Measurements from ENCODE around the gene POLR3K. TPM values are rescaled to one million over a fixed set of nuclear protein-coding genes. Genes with fewer than 3 reads are reported as not detected.

Gene POLR3K
- total RNA-seq, 1 experiment from 2014 or later = 22.7 TPM

DNA sequence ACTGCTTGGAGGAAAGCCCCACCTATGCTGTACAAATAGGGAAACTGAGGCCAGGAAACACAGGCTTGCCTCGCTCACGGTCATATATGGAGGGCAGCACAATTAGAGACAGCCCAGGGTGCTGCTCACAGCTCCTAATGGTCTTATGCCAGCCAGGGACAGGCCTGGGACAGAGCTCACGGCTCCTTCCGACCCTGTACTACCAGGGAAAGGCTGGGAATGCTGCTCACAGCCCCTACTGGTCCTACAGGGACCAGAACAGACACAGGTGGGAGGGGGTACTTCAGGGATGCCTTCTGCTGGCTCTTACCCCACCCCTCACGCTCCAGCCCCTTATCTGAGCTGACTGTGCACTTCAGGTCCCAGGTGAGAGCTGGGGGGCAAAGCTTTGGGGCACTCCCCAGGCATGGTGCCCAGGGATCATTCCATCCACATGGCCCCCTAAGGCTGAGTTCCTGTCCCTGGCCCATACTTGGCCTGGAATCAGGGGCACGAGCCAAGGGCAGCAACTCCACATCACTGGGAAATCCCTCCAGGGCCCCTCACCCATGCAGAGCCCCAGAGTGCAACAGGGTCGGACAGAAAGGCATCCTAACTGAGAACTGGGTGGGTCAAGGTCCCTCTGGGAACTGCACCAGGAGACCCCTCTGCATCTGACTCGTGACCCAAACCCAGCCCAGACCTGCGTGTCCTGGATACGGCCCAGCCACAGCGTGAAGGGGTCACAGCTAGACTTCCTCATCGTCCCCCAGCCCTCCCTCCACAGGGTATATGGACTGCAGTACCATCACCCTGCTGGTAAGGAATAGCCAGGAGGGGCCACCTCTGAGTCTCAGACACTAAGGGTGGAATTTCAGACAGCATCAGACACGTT, 13.1 kb upstream of the POLR3K start:
- Histone ChIP-seq H3K27ac (ENCODE audit: low read depth, low read length) (no peak overlapping the region), H2AFZ (ENCODE audit: low read depth, low read length, poor library complexity, severe bottlenecking) (no peak overlapping the region), H4K20me1 (ENCODE audit: insufficient read depth) (no peaks in the 10 kb centered on the region), H3K9me3 (ENCODE audit: control insufficient read depth in 1 of 2, insufficient read depth in 1 of 2, low read depth in 1 of 2, low read length in 2 of 2) (no peaks in the 10 kb centered on the region), H3K9me2 (ENCODE audit: insufficient read depth) (no peaks in the 10 kb centered on the region), H3K4me3 (replicated peaks in 1 of 2; ENCODE audit: low read depth in 1 of 2, low read length in 2 of 2) (no peak overlapping the region), H3K4me1 (ENCODE audit: control insufficient read depth in 1 of 2, insufficient read depth in 2 of 2, low read length in 2 of 2) (peaks cover 8 to 18% of the 10 kb centered on the region in 2 experiments), H3K79me2 (ENCODE audit: insufficient read depth, low read length) (no peaks in the 10 kb centered on the region), H3K36me3 (ENCODE audit: control insufficient read depth in 1 of 2, insufficient read depth in 2 of 2, low read length in 2 of 2) (no peaks in the 10 kb centered on the region), H3K27me3 (ENCODE audit: insufficient read depth, low read length) (no peaks in the 10 kb centered on the region), H3K4me2 (ENCODE audit: low read length) (no peak overlapping the region), H3K9ac (ENCODE audit: low read length) (no peak overlapping the region)
- no peak for DNase-seq (ENCODE audit: low read depth, low spot score)
- ChIA-PET POLR2A (no interaction called here), CTCF (interaction anchor here (1.1 to 3.2 kb wide), 9 partner anchors 11 to 295 kb away, joined by 3 to 29 read pairs (median 5); partner anchors contain the start of gene POLR3K), RAD21 (ENCODE audit: low non-redundant PET in 1 of 2, low total read pairs in 2 of 2, uncharacterized antibody in 2 of 2, unreplicated experiment in 2 of 2) (interaction anchor here in 1 of 2 experiments (0.8 kb wide), 1 partner anchor 30 kb away, joined by 3 read pairs; no protein-coding TSS in a partner anchor)
- intact Hi-C loops (cut with micrococcal nuclease) = no loop called here
- ATAC-seq = no peak
- BruUV-seq (replicated peaks) = no TSS peak
- no peak for TF ChIP-seq CEBPB (IDR thresholded peaks at IDR 0.05; ENCODE audit: low read depth)
- no peak for TF ChIP-seq EGR1 (IDR thresholded peaks at IDR 0.05; ENCODE audit: low read depth)
- TF ChIP-seq, protein P1, sequence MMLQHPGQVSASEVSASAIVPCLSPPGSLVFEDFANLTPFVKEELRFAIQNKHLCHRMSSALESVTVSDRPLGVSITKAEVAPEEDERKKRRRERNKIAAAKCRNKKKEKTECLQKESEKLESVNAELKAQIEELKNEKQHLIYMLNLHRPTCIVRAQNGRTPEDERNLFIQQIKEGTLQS (IDR thresholded peaks at IDR 0.05) = no peak
- TF ChIP-seq ZBTB33 (IDR thresholded peaks at IDR 0.05; ENCODE audit: extremely low read depth, insufficient replicate concordance, low read length) = no peak
- TF ChIP-seq MAX (IDR thresholded peaks at IDR 0.05) = no peak
- TF ChIP-seq RAD21 (IDR thresholded peaks at IDR 0.05; ENCODE audit: low read depth) = no peak
- TF ChIP-seq FOSL1 (IDR thresholded peaks at IDR 0.05; ENCODE audit: low read depth) = no peak
- TF ChIP-seq ZNF274 (IDR thresholded peaks at IDR 0.05; ENCODE audit: low read depth, low read length) = no peak
